Fibroblast of lung (primary cell): Measurements from ENCODE around the gene ANO7. TPM values are rescaled to one million over a fixed set of nuclear protein-coding genes. Genes with fewer than 3 reads are reported as not detected.

Experiments
- DNase-seq, 2 donors: peaks; one replicate each; pipeline versions ENCODE4 v3.0.0 to v3.0.0-alpha.2; 2010; ENCODE audit warnings: low read depth in 2 of 2
- H2AFZ ChIP-seq: 2 replicates; pipeline ENCODE4 v1.5.1; 2012; ENCODE audit warnings: low read length, control low read depth, inconsistent platforms
- H3K27ac ChIP-seq: 2 replicates; pipeline ENCODE4 v1.5.1; 2011; ENCODE audit warnings: low read length, control low read depth; ENCODE audit not compliant: insufficient read depth
- H3K27me3 ChIP-seq: 2 replicates; pipeline ENCODE4 v1.5.1; 2011; ENCODE audit warnings: mild to moderate bottlenecking, low read length; ENCODE audit not compliant: control insufficient read depth, insufficient read depth
- H3K36me3 ChIP-seq: 2 replicates; pipeline ENCODE4 v1.5.1; 2011; ENCODE audit warnings: low read length; ENCODE audit not compliant: control insufficient read depth, insufficient read depth
- H3K4me1 ChIP-seq: 2 replicates; pipeline ENCODE4 v1.5.1; 2011; ENCODE audit warnings: low read length; ENCODE audit not compliant: control insufficient read depth, insufficient read depth; ENCODE audit errors: extremely low read depth
- H3K4me2 ChIP-seq: 2 replicates; pipeline ENCODE4 v1.5.1; 2011; ENCODE audit warnings: low read length, control low read depth; ENCODE audit not compliant: insufficient read depth; ENCODE audit errors: extremely low read depth
- H3K4me3 ChIP-seq, 4 experiments: fragments of 200-600 bp in 1 of 4; sonication (generic) in 1 of 4; replicated peaks in 1 of 4; 2 replicates each; pipeline ENCODE4 v1.5.1; 2011 to 2016; ENCODE audit warnings: low read length in 4 of 4, low read depth in 3 of 4, mild to moderate bottlenecking in 3 of 4, control low read depth in 2 of 4, inconsistent platforms in 1 of 4, mixed read lengths in 1 of 4; ENCODE audit not compliant: insufficient read depth in 1 of 4; ENCODE audit errors: control extremely low read depth in 1 of 4
- H3K79me2 ChIP-seq: 2 replicates; pipeline ENCODE4 v1.5.1; 2012; ENCODE audit warnings: mild to moderate bottlenecking, low read length, inconsistent platforms; ENCODE audit not compliant: control insufficient read depth, insufficient read depth
- H3K9ac ChIP-seq: 2 replicates; pipeline ENCODE4 v1.5.1; 2011; ENCODE audit warnings: mild to moderate bottlenecking, low read length, control low read depth; ENCODE audit not compliant: insufficient read depth
- H3K9me3 ChIP-seq: 2 replicates; pipeline ENCODE4 v1.5.1; 2012; ENCODE audit warnings: low read depth, low read length; ENCODE audit not compliant: control insufficient read depth, insufficient read depth
- H4K20me1 ChIP-seq: 2 replicates; pipeline ENCODE4 v1.5.1; 2011; ENCODE audit warnings: low read length; ENCODE audit not compliant: control insufficient read depth, insufficient read depth; ENCODE audit errors: extremely low read depth
- EZH2 ChIP-seq: IDR thresholded peaks from 2 replicates; pipeline ENCODE4 v1.5.1; 2012; ENCODE audit warnings: low read length, control low read depth, mild to moderate bottlenecking; ENCODE audit errors: missing control alignments
- polyA plus RNA-seq, 2 donors: library from polyadenylated mRNA; depleted of rRNA in 1 of 2; stranded (reverse) in 1 of 2; unstranded in 1 of 2; fragments of >200 nt; gene quantifications; 2 replicates each; pipeline ENCODE4 v1.2.1, GENCODE V29; 2011 to 2012; ENCODE audit warnings: missing spikeins in 1 of 2
- total RNA-seq: library from RNA; depleted of rRNA; stranded (reverse); fragments of >200 nt; gene quantifications from 2 replicates; pipeline ENCODE4 v1.2.1, GENCODE V29; 2014
- TF ChIP-seq, protein P1 (sequence below), 2 donors: IDR thresholded peaks in 1 of 2; conservative IDR thresholded peaks in 1 of 2; 1 replicate in 1 of 2; 2 replicates in 1 of 2; pipeline ENCODE4 v1.5.1; 2011 to 2012; ENCODE audit warnings: low read length in 2 of 2, control low read depth in 1 of 2, inconsistent platforms in 1 of 2, low read depth in 1 of 2, mild to moderate bottlenecking in 1 of 2

ANO7 gene
- total and polyA plus RNA-seq, 2 donors (not counting 1 experiment from before 2014, with no cell fraction given): 0.50 TPM

DNA sequence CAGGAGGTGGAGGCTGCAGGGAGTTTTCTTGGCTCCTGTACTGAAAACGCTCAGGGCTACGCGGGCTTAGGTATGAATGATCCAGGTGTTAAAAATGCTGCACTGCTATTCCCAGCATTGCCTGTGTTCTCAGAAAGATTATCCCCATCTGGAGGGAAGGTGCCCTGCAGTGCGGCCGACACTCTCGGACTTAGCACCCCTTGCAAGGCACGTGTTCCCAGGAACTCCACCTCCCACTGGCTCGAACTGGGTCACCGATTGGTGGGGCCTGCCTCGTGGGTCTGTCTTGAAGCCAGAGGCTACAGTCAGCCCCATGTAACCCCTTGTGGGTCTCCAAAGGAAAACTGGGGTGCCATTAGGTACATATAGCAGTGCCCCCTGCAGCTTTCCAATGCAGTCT, 25.7 kb downstream of the ANO7 start:
- Histone ChIP-seq H3K27ac (no peak overlapping the region), H3K27me3 (peaks cover 13% of the 10 kb centered on the region), H3K79me2 (no peaks in the 10 kb centered on the region), H3K4me1 (no peaks in the 10 kb centered on the region), H2AFZ (no peak overlapping the region), H3K4me2 (no peak overlapping the region), H3K9me3 (no peaks in the 10 kb centered on the region), H4K20me1 (no peaks in the 10 kb centered on the region), H3K4me3 (no peak overlapping the region), H3K36me3 (no peaks in the 10 kb centered on the region), H3K9ac (no peak overlapping the region)
- DNase-seq: no peak
- TF ChIP-seq EZH2: no peak
- TF ChIP-seq, protein P1, sequence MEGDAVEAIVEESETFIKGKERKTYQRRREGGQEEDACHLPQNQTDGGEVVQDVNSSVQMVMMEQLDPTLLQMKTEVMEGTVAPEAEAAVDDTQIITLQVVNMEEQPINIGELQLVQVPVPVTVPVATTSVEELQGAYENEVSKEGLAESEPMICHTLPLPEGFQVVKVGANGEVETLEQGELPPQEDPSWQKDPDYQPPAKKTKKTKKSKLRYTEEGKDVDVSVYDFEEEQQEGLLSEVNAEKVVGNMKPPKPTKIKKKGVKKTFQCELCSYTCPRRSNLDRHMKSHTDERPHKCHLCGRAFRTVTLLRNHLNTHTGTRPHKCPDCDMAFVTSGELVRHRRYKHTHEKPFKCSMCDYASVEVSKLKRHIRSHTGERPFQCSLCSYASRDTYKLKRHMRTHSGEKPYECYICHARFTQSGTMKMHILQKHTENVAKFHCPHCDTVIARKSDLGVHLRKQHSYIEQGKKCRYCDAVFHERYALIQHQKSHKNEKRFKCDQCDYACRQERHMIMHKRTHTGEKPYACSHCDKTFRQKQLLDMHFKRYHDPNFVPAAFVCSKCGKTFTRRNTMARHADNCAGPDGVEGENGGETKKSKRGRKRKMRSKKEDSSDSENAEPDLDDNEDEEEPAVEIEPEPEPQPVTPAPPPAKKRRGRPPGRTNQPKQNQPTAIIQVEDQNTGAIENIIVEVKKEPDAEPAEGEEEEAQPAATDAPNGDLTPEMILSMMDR (conservative IDR thresholded peaks at IDR 0.05 in 1 of 2, IDR thresholded peaks at IDR 0.05 in 1 of 2; ENCODE audit: low read depth in 1 of 2, low read length in 2 of 2): no peak

DNA sequence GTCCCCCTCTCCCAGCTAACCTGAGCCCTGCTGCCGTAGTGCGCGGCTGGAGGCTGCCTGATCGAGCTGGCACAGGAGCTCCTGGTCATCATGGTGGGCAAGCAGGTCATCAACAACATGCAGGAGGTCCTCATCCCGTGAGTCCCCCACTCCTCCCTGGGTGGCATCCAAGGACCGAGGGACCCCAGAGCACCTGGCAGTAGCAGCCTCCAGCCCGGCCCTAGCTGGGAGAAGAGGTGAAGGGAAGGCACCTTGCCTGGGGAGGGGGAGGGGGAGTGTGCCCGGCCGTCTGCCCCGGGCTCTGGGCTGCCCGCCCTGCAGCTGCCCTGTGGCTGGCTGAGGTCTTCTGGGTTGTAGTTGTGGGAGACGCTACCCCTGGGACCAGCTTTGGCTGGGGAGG, 26.3 kb downstream of the ANO7 start:
- Histone ChIP-seq H3K27me3 (peaks cover 13% of the 10 kb centered on the region), H3K4me1 (no peaks in the 10 kb centered on the region), H2AFZ (no peak overlapping the region), H3K79me2 (no peaks in the 10 kb centered on the region), H3K36me3 (no peaks in the 10 kb centered on the region), H3K9ac (no peak overlapping the region), H3K4me3 (no peak overlapping the region), H3K27ac (no peak overlapping the region), H4K20me1 (no peaks in the 10 kb centered on the region), H3K9me3 (no peaks in the 10 kb centered on the region), H3K4me2 (no peak overlapping the region)
- TF ChIP-seq EZH2: no peak
- TF ChIP-seq, protein P1 (conservative IDR thresholded peaks at IDR 0.05 in 1 of 2, IDR thresholded peaks at IDR 0.05 in 1 of 2; ENCODE audit: low read depth in 1 of 2, low read length in 2 of 2): no peak
- DNase-seq: no peak

DNA sequence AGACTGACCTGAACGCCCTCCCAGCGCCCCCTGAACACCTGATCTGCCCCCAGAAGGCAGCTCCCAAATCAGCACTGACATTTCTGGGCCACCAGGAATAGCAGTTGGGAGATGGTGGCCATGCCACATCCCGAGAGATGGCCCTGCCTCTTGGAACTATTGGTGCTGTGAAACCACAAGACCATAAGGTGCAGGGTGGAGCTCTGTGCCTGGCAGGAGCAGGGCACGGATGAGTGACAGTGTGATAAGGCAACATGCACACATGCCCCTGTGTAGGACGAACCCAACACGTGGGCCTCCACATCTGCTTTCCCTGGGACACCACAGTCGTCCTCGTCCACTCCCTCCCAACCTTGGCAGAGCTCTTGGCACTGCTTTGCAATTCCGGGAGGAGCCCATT, 26.9 kb downstream of the ANO7 start:
- H3K79me2 ChIP-seq: no peaks in the 10 kb centered on the region
- H3K9me3 ChIP-seq: no peaks in the 10 kb centered on the region
- no peak overlapping the region for H3K4me3 ChIP-seq
- no peak overlapping the region for H3K27ac ChIP-seq
- no peak overlapping the region for H3K9ac ChIP-seq
- no peaks in the 10 kb centered on the region for H4K20me1 ChIP-seq
- H3K36me3 ChIP-seq: no peaks in the 10 kb centered on the region
- no peak for TF ChIP-seq EZH2
- TF ChIP-seq, protein P1 (conservative IDR thresholded peaks at IDR 0.05 in 1 of 2, IDR thresholded peaks at IDR 0.05 in 1 of 2; ENCODE audit: low read depth in 1 of 2, low read length in 2 of 2): no peak
- peaks cover 13% of the 10 kb centered on the region for H3K27me3 ChIP-seq
- H2AFZ ChIP-seq: no peak overlapping the region
- no peaks in the 10 kb centered on the region for H3K4me1 ChIP-seq
- DNase-seq: no peak
- H3K4me2 ChIP-seq: no peak overlapping the region
